Endothelial cell of umbilical vein (primary cell): ENCODE results near the gene DUSP8. TPM values are rescaled to one million over a fixed set of nuclear protein-coding genes. Genes with fewer than 3 reads are reported as not detected.

Source experiments
- BruUV-seq: library from RNA; stranded (reverse); fragments of 400-500 nt; replicated peaks from 2 replicates; lab custom pipeline; 2021; lab: Mats Ljungman, UMichigan
- CTCF ChIA-PET: fragments of 300-600, 350-600 bp; sonication (Branson Sonifier 250); formaldehyde crosslinking; loops from one replicate; lab custom pipeline; 2021; ENCODE audit warnings: antibody characterized with exemption, inconsistent platforms; lab: Charles Lee
- POLR2A ChIA-PET: fragments of 300-600, 350-600 bp; sonication (Branson Sonifier 250); formaldehyde crosslinking; loops from one replicate; lab custom pipeline; 2021; ENCODE audit warnings: antibody characterized with exemption, inconsistent platforms; lab: Charles Lee
- DNase-seq: peaks from one replicate; pipeline ENCODE4 v3.0.0-alpha.2; 2011; ENCODE audit warnings: low read depth, low spot score
- FAIRE-seq: peaks from 2 replicates; lab custom pipeline; 2011; peaks lifted over from hg19 to GRCh38; lab: Jason Lieb, UNC
- H2AFZ ChIP-seq: 2 replicates; pipeline ENCODE4 v1.6.0; 2012; ENCODE audit warnings: low read depth, low read length, control low read depth, inconsistent platforms
- H3K27ac ChIP-seq: 2 replicates; pipeline ENCODE4 v1.5.1; 2011; ENCODE audit warnings: low read depth, mild to moderate bottlenecking, control low read depth, low read length, moderate library complexity; ENCODE audit not compliant: insufficient read depth
- H3K27me3 ChIP-seq, 2 experiments: 2 replicates each; pipeline versions ENCODE4 v1.6.0 to v1.6.1; 2011; ENCODE audit warnings: low read length in 2 of 2, mixed read lengths in 1 of 2; ENCODE audit not compliant: control insufficient read depth in 2 of 2, insufficient read depth in 2 of 2
- H3K36me3 ChIP-seq, 2 experiments: 2 replicates in 1 of 2; 3 replicates in 1 of 2; pipeline ENCODE4 v1.5.1; 2011; ENCODE audit warnings: low read length in 2 of 2, mild to moderate bottlenecking in 1 of 2, moderate library complexity in 1 of 2; ENCODE audit not compliant: control insufficient read depth in 2 of 2, insufficient read depth in 2 of 2; ENCODE audit errors: extremely low read depth in 1 of 2
- H3K4me1 ChIP-seq: 3 replicates; pipeline ENCODE4 v1.5.1; 2011; ENCODE audit warnings: mild to moderate bottlenecking, low read length; ENCODE audit not compliant: control insufficient read depth, insufficient read depth; ENCODE audit errors: extremely low read depth
- H3K4me2 ChIP-seq: 2 replicates; pipeline ENCODE4 v1.6.1; 2011; ENCODE audit warnings: low read length, control low read depth, mixed read lengths; ENCODE audit not compliant: insufficient read depth
- H3K4me3 ChIP-seq, 3 experiments: fragments of 200-600 bp in 1 of 3; sonication (generic), shearing (Covaris generic) in 1 of 3; replicated peaks in 1 of 3; 2 replicates each; pipeline ENCODE4 v1.5.1; 2011 to 2016; ENCODE audit warnings: control low read depth in 3 of 3, low read length in 3 of 3, mild to moderate bottlenecking in 2 of 3, inconsistent platforms in 1 of 3, low read depth in 1 of 3, moderate library complexity in 1 of 3; ENCODE audit not compliant: insufficient read depth in 1 of 3
- H3K79me2 ChIP-seq: 2 replicates; pipeline ENCODE4 v1.6.0; 2012; ENCODE audit warnings: low read length, inconsistent platforms; ENCODE audit not compliant: control insufficient read depth, insufficient read depth
- H3K9ac ChIP-seq: replicated peaks from 2 replicates; pipeline ENCODE3; 2011; ENCODE audit warnings: low read length, control low read depth; ENCODE audit not compliant: insufficient read depth; ENCODE audit errors: extremely low read depth
- H3K9me1 ChIP-seq: replicated peaks from 3 replicates; pipeline ENCODE4 v1.6.0; 2011; ENCODE audit warnings: mild to moderate bottlenecking, low read length; ENCODE audit not compliant: control insufficient read depth, insufficient read depth; ENCODE audit errors: extremely low read depth
- H3K9me3 ChIP-seq: replicated peaks from 2 replicates; pipeline ENCODE4 v1.5.1; 2012; ENCODE audit warnings: low read length, inconsistent platforms; ENCODE audit not compliant: control insufficient read depth, insufficient read depth
- H4K20me1 ChIP-seq: replicated peaks from 2 replicates; pipeline ENCODE3; 2011; ENCODE audit warnings: mild to moderate bottlenecking, low read length; ENCODE audit not compliant: control insufficient read depth, insufficient read depth; ENCODE audit errors: extremely low read depth
- CTCF ChIP-seq, 2 donors: IDR thresholded peaks; 1 replicate in 1 of 2; 2 replicates in 1 of 2; pipeline ENCODE4 v1.5.1; 2011; ENCODE audit warnings: low read length in 2 of 2, mild to moderate bottlenecking in 2 of 2, moderate library complexity in 2 of 2, control low read depth in 1 of 2, inconsistent platforms in 1 of 2, low read depth in 1 of 2; ENCODE audit not compliant: insufficient read depth in 1 of 2; ENCODE audit errors: extremely low read depth in 1 of 2
- EZH2 ChIP-seq: IDR thresholded peaks from 2 replicates; pipeline ENCODE4 v1.6.1; 2012; ENCODE audit warnings: borderline replicate concordance, low read depth, mild to moderate bottlenecking, moderate library complexity, low read length, inconsistent platforms; ENCODE audit not compliant: severe bottlenecking
- FOS ChIP-seq: IDR thresholded peaks from 2 replicates; pipeline ENCODE4 v1.6.1; 2011; ENCODE audit warnings: mild to moderate bottlenecking, low read length, moderate library complexity, borderline replicate concordance; ENCODE audit not compliant: insufficient read depth
- GATA2 ChIP-seq: IDR thresholded peaks from 2 replicates; pipeline ENCODE4 v1.7.0; 2011; ENCODE audit warnings: low read depth, mild to moderate bottlenecking, moderate library complexity, mixed read lengths, low read length; ENCODE audit not compliant: insufficient read length, insufficient read depth
- JUN ChIP-seq: IDR thresholded peaks from 2 replicates; pipeline ENCODE4 v1.6.1; 2011; ENCODE audit warnings: borderline replicate concordance, low read depth; ENCODE audit not compliant: insufficient read length, insufficient read depth
- MAX ChIP-seq: IDR thresholded peaks from 2 replicates; pipeline ENCODE4 v1.6.1; 2011; ENCODE audit not compliant: insufficient read depth, insufficient read length
- MYC ChIP-seq: IDR thresholded peaks from one replicate; pipeline ENCODE4 v1.6.1; 2011; ENCODE audit warnings: mild to moderate bottlenecking, low read depth, low read length
- POLR2A ChIP-seq: IDR thresholded peaks from 2 replicates; pipeline ENCODE4 v1.6.1; 2012; ENCODE audit warnings: low read depth, mild to moderate bottlenecking, control low read depth, low read length
- POLR2AphosphoS5 ChIP-seq: IDR thresholded peaks from 2 replicates; pipeline ENCODE4 v1.6.1; 2012; ENCODE audit warnings: low read depth, mild to moderate bottlenecking, control low read depth, low read length, moderate library complexity; ENCODE audit not compliant: insufficient read depth
- dilution Hi-C: fragments of 300-500 bp; cut with MboI; formaldehyde crosslinking; loops from one replicate; pipeline ENCODE4 v1.15.0; 2019; ENCODE audit warnings: low sequenced_read_pairs; ENCODE audit not compliant: extremely low pct_ligation_motif_present
- intact Hi-C: fragments of 100-400 bp; cut with micrococcal nuclease; formaldehyde crosslinking; loops from one replicate; pipeline ENCODE4 v1.10.0; 2022
- polyA plus RNA-seq, 4 experiments: library from polyadenylated mRNA; depleted of rRNA in 3 of 4; stranded (reverse) in 3 of 4; unstranded in 1 of 4; fragments of >200 nt; gene quantifications; 2 replicates each; pipeline versions ENCODE4 v1.2.1 to v1.2.3, GENCODE V29; 2011 to 2012; ENCODE audit warnings: missing spikeins in 1 of 4
- total RNA-seq: library from RNA; stranded (reverse); gene quantifications from 2 replicates; pipeline ENCODE4 v1.2.3, GENCODE V29; 2021

The DUSP8 gene
- total and polyA plus RNA-seq, 2 donors (not counting 3 experiments of a cell fraction or from before 2014, with no cell fraction given), result 4.6 to 5.9 TPM

GRCh38 chr11:1504138-1504537 is 67.9 kb downstream of the DUSP8 start:
- Histone ChIP-seq H4K20me1 (peaks cover 3% of the 10 kb centered on the region), H3K27ac (no peak overlapping the region), H3K4me3 (no peak overlapping the region), H2AFZ (no peak overlapping the region), H3K9ac (no peak overlapping the region), H3K27me3 (no peaks in the 10 kb centered on the region), H3K9me1 (no peaks in the 10 kb centered on the region), H3K36me3 (no peaks in the 10 kb centered on the region), H3K9me3 (no peaks in the 10 kb centered on the region), H3K4me1 (no peaks in the 10 kb centered on the region), H3K79me2 (peaks cover 20% of the 10 kb centered on the region), H3K4me2 (no peak overlapping the region)
- BruUV-seq, result no TSS peak
- ChIA-PET POLR2A (no interaction called here), CTCF (no interaction called here)
- no peak for DNase-seq
- dilution Hi-C loops (no loop called here), intact Hi-C loops (no loop called here)
- no peak for FAIRE-seq
- no peak for TF ChIP-seq MAX
- no peak for TF ChIP-seq JUN
- no peak for TF ChIP-seq POLR2A
- no peak for TF ChIP-seq GATA2
- no peak for TF ChIP-seq EZH2
- TF ChIP-seq FOS, result no peak
- TF ChIP-seq MYC, result no peak
- TF ChIP-seq POLR2AphosphoS5, result no peak
- TF ChIP-seq CTCF (IDR thresholded peaks at IDR 0.05; ENCODE audit: extremely low read depth in 1 of 2, insufficient read depth in 1 of 2, low read depth in 1 of 2, low read length in 2 of 2), result no peak

Other genes with a start within 250 kb of the DUSP8 start
- 0.20 and 0.39 TPM in 2 replicates for gene BRSK2, start 182.3 kb downstream of the DUSP8 start, total RNA-seq
- 0.08 and 0.54 TPM in 2 replicates for gene BRSK2, start 182.3 kb downstream of the DUSP8 start, polyA plus RNA-seq
- gene MOB2, start 85.5 kb downstream of the DUSP8 start, total RNA-seq, result 38.2 and 39.0 TPM in 2 replicates
- gene MOB2, start 85.5 kb downstream of the DUSP8 start, polyA plus RNA-seq, result 50.6 and 54.9 TPM in 2 replicates
- not detected in 2 replicates for gene KRTAP5-1, start 13.0 kb upstream of the DUSP8 start, total RNA-seq
- not detected in 2 replicates for gene KRTAP5-1, start 13.0 kb upstream of the DUSP8 start, polyA plus RNA-seq
- not detected in 2 replicates for gene KRTAP5-2, start 26.0 kb upstream of the DUSP8 start, total RNA-seq
- not detected in 2 replicates for gene KRTAP5-2, start 26.0 kb upstream of the DUSP8 start, polyA plus RNA-seq
- not detected in 2 replicates for gene KRTAP5-3, start 36.2 kb upstream of the DUSP8 start, total RNA-seq
- gene KRTAP5-3, start 36.2 kb upstream of the DUSP8 start, polyA plus RNA-seq, result not detected in 2 replicates
- gene KRTAP5-4, start 49.9 kb upstream of the DUSP8 start, total RNA-seq, result not detected in 2 replicates
- not detected in 2 replicates for gene KRTAP5-4, start 49.9 kb upstream of the DUSP8 start, polyA plus RNA-seq
- not detected in 2 replicates for gene KRTAP5-5, start 57.5 kb upstream of the DUSP8 start, total RNA-seq
- gene KRTAP5-5, start 57.5 kb upstream of the DUSP8 start, polyA plus RNA-seq, result not detected in 2 replicates
- gene KRTAP5-6, start 124.9 kb upstream of the DUSP8 start, total RNA-seq, result not detected in 2 replicates
- gene KRTAP5-6, start 124.9 kb upstream of the DUSP8 start, polyA plus RNA-seq, result not detected in 2 replicates
- gene IFITM10, start 178.3 kb upstream of the DUSP8 start, total RNA-seq, result 0.62 and 0.66 TPM in 2 replicates
- 0.04 and 0.08 TPM in 2 replicates for gene IFITM10, start 178.3 kb upstream of the DUSP8 start, polyA plus RNA-seq
- gene CTSD, start 191.7 kb upstream of the DUSP8 start, total RNA-seq, result 197 and 215 TPM in 2 replicates
- gene CTSD, start 191.7 kb upstream of the DUSP8 start, polyA plus RNA-seq, result 248 and 344 TPM in 2 replicates